K562 (cell line): ENCODE results near the gene ST3GAL5. TPM values are rescaled to one million over a fixed set of nuclear protein-coding genes. Genes with fewer than 3 reads are reported as not detected.

Experiments used
- CBFA2T3 ChIP-seq: fragments of 450-650 bp; IDR thresholded peaks from 2 replicates; pipeline ENCODE4 v1.6.1; 2017
- DPF2 ChIP-seq: fragments of 450-650 bp; IDR thresholded peaks from 2 replicates; pipeline ENCODE4 v1.6.1; 2016
- E2F6 ChIP-seq, 2 experiments: IDR thresholded peaks; 2 replicates each; pipeline ENCODE4 v1.6.1; 2011; ENCODE audit warnings: borderline replicate concordance in 1 of 2, control low read depth in 1 of 2, low read depth in 1 of 2, low read length in 1 of 2, mild to moderate bottlenecking in 1 of 2, mixed read lengths in 1 of 2, moderate library complexity in 1 of 2; ENCODE audit not compliant: insufficient read depth in 1 of 2, insufficient read length in 1 of 2, poor library complexity in 1 of 2, severe bottlenecking in 1 of 2; ENCODE audit errors: extremely low read depth in 1 of 2
- MEIS2 ChIP-seq: fragments of 450-650 bp; IDR thresholded peaks from 2 replicates; pipeline ENCODE4 v1.6.1; 2014; ENCODE audit warnings: mild to moderate bottlenecking; ENCODE audit not compliant: partially characterized antibody
- MGA ChIP-seq: fragments of 450-650 bp; IDR thresholded peaks from 2 replicates; pipeline ENCODE4 v1.6.1; 2016; ENCODE audit warnings: mild to moderate bottlenecking, moderate library complexity
- PKNOX1 ChIP-seq: fragments of 450-650 bp; IDR thresholded peaks from 2 replicates; pipeline ENCODE4 v1.6.1; 2016
- SIX5 ChIP-seq, 2 experiments: IDR thresholded peaks; 2 replicates each; pipeline ENCODE4 v1.6.1; 2011; ENCODE audit warnings: low read length in 2 of 2, borderline replicate concordance in 1 of 2, low read depth in 1 of 2, mild to moderate bottlenecking in 1 of 2, moderate library complexity in 1 of 2; ENCODE audit not compliant: insufficient read depth in 1 of 2
- ZNF785 ChIP-seq: fragments of 250-450 bp; sonication (Bioruptor Pico); IDR thresholded peaks from 2 replicates; pipeline ENCODE4 v1.4.0; 2020; ENCODE audit warnings: mild to moderate bottlenecking
- polyA plus RNA-seq, 8 experiments: library from polyadenylated mRNA; depleted of rRNA in 4 of 8; stranded (reverse) in 5 of 8; unstranded in 3 of 8; fragments of >200 nt; fragmentation: Nextera tagmentation in 2 of 8; fragmentation: Illumina TruSeq in 1 of 8; extraction: Ambion mirVana in 2 of 8; extraction: Trizol in 1 of 8; gene quantifications; 2 replicates each; pipeline versions ENCODE4 v1.2.1 to v1.2.3, GENCODE V29; 2011 to 2014; ENCODE audit warnings: inconsistent platforms in 1 of 8, missing spikeins in 1 of 8
- total RNA-seq, 7 experiments: library from RNA; depleted of rRNA in 6 of 7; stranded (reverse); fragments of >200 nt in 6 of 7; fragmentation: Illumina TruSeq in 2 of 7; extraction: Trizol in 2 of 7; gene quantifications; 2 replicates each; pipeline versions ENCODE4 v1.2.1 to v1.2.3, GENCODE V29; 2011 to 2021; ENCODE audit warnings: low replicate concordance in 1 of 7

ST3GAL5 gene
- total and polyA plus RNA-seq, 9 of the 15 experiments (the other 6 are each of a cell fraction or from before 2014, with no cell fraction given): 1.6 to 10.0 (median 4.2) TPM

- TF ChIP-seq MGA: peak; percentile 44; the same call in 1 of the 2 replicates
- peak in 1 of 2 experiments; percentile 71 for TF ChIP-seq E2F6 (IDR thresholded peaks at IDR 0.05; ENCODE audit: borderline replicate concordance in 1 of 2, extremely low read depth in 1 of 2, insufficient read depth in 1 of 2, insufficient read length in 1 of 2, low read depth in 1 of 2, low read length in 1 of 2, poor library complexity in 1 of 2, severe bottlenecking in 1 of 2)
- no peak for TF ChIP-seq ZNF785 (CRISPR knock-in tag)
- TF ChIP-seq CBFA2T3: peak; percentile 34; the same call in 1 of the 2 replicates
- TF ChIP-seq SIX5 (IDR thresholded peaks at IDR 0.05; ENCODE audit: borderline replicate concordance in 1 of 2, insufficient read depth in 1 of 2, low read depth in 1 of 2, low read length in 2 of 2): no peak
- TF ChIP-seq PKNOX1: peak; percentile 60
- TF ChIP-seq DPF2: 0 out of 2 replicates have a peak, but pooled peaks have one; percentile 42
- peak; percentile 82 for TF ChIP-seq MEIS2
Observed at GRCh38 chr2:85886590-85886989, 2.2 kb downstream of the ST3GAL5 start (continued).
